ENCODE data around the gene ATG12.
A peak's percentile ranks its signal among the peaks of the same experiment; 100 is the strongest.
"Not testable (repeated sequence)": the region's sequence is repeated elsewhere in the genome, so short reads cannot be mapped to it uniquely, and the experiment has no call there.

Gene ATG12

DNA sequence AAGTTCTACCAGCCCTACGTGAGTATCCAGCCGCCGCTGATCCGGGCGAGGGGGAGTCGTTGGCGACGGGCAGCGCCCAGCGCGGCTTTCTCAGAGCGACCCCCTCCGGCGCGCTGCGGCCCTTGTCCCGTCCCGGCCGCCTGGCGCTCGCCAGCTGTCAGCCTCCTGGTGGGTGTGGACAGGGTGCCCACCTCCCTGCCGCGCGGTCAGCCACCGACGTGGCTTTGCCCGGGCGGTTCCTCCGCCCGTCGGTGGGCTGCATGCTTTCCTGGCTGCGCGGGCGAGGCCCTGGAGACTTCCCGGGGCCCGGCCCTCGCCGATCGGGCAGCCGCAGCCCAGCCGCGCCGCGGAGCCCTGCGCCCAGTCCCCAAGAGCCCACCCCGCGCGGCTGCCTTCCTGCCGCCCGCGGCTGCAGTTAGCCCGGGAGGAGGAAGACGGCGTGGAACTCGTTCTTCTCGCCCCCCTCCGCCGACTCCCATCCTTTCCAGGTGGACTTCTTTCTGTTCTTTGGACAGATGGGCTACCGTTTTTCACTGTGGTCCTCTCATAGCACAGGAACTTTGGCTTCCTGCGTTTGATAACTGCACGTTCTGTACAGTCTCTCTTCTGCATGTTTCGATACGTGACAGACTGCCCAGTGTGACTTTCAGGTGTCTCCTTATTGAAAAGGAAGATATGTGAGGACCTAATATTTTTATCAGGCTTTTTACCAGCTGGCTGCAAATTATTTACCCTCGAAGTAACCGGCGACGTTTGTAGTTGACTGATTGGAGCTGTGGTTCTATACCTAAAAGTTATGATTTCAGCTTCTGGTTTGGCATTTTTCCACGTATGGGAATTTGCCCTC, 947 bp upstream of the ATG12 start:
- DNase-seq (ENCODE audit: low spot score): peak; percentile 67

DNA sequence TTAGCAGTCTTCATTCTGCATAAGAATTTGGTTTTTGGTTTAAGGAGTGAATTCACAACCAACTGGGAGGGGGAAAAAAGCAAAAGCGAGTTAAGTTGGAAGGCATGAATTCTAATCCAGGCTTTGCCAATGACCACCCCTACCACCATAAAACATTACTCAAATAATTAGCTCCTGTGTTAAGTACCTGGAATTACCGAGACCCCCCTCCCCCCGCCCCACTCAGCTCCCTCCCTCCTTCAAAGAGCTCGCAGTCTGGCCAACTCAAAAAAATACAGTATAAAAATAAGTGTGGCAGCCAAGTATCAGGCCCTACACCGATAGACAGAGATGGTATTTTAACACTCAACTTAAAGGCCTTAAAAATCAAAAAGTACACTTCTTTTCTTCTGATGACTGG, 492 bp downstream of the ATG12 start:
- no peak for DNase-seq (ENCODE audit: low spot score)

DNA sequence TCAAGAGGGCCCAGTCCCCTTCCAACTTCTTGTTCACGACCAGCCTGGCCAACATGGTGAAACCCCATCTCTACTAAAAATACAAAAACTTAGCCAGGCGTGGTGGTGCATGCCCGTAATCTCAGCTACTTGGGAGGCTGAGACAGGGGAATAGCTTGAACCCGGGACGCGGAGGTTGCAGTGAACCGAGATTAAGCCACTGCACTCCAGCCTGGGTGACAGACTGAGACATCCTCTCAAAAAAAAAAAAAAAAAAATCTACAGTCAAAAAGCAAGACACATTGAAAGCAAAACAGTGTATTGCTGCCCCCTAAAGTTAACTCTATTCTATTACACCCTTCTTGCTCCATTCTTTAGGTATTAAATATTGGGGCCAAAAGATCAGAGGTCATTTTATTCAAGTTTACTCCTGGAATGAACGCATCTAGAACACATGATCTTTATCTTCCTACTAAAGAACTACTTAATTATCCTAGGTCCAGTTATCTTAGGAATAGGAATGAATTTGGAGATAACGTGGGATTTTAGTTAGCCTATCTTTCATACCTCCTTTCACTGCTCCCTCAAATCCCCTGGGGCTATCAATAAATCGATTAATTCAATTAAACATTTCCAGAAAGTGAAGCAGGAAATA, 2.4 kb downstream of the ATG12 start:
- DNase-seq (ENCODE audit: low spot score): peak; percentile 39

DNA sequence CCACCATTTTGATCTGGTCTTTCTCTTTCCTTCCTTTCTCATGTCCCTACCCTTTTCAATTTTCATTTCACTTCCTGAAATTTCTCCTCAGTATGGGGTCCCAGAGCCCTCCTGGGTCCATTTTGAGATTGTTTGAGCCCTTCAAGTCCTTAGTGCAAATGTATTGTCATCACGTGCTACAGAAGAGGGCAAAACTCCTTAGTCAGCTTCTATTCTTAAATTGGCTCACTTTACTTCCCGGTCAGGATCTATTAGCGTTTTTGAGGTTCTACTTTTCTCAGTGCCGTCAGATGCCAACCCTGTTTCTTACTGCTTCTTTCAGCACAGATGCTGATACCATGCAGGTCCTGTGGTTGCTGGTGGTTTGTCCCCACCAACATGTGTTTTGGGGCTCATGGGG, 5.9 kb downstream of the ATG12 start:
- DNase-seq (ENCODE audit: low spot score): no peak

DNA sequence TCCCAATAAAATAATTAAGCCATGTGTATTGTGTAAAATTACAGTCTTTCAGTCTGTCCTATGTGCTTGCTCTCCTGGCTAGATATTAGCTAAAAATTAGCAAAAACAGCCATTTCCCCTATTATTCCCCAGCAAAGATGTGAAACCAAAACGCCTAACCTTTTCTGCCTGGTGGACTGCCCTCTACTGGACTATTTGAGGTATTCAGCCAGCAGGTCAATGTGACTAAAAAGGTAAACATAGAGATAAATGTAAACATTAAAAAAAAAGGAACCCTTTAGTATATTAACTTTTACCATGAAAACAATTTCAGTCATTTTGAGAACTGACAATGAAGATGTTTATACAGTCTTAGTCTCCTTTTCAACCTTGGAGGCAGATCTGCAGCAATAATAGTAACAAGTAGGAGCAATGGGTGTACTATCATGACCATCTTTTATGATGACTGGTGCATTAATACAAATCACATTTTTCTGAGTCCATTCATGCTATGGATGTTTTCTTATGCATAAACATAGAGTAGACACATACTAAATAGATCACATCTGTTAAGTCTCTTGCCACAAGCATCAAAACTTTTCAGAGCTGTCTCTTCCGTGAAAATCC, 10.1 kb downstream of the ATG12 start:
- peak; percentile 27 for DNase-seq (ENCODE audit: low spot score)

DNA sequence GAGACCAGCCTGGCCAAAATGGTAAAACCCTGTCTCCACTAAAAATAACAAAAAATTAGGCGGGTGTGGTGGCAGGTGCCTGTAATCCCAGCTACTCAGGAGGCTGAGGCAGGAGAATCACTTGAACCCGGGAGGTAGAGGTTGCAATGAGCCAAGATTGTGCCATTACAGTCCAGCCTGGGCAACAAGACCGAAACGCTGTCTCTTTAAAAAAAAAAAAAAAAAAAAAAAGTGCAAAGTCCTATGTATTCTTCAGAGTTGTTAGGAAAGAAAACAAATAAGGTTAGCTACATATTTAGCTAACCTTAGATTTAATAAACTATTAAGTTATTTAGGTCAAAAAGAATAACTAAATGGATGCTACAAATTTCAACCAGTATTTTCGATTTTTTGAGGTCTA, 11.5 kb downstream of the ATG12 start:
- no peak for DNase-seq (ENCODE audit: low spot score)

DNA sequence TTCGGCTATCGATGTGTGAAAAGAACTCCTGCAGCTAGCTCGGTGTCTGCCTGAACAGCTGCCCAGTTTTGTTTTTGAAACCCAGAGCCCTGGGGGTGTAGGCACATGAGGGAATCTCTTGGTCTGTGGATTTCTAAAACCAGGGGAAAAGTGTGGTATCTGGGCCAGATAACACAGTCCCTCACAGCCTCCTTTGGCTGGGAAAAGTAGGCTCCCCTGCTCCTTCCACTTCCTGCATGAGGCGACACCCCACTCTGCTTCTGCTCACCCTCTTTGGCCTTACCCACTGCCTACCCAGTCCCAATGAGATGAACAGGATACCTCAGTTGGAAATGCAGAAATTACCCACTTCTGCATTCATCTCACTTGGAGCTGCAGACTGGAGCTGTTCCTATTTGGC, 15.4 kb downstream of the ATG12 start:
- DNase-seq (ENCODE audit: low spot score): no peak

DNA sequence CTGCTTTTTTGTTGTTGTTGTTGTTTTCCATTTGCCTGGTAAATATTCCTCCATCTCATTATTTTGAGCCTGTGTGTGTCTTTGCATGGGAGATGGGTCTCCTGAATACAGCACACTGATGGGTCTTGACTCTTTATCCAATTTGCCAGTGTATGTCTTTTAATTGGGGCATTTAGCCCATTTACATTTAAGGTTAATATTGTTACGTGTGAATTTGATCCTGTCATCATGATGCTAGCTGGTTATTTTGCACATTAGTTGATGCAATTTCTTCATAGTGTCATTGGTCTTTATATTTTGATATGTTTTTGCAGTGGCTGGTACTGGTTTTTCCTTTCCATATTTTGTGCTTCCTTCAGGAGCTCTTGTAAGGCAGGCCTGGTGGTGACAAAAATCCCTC, 16.4 kb downstream of the ATG12 start:
- DNase-seq (ENCODE audit: low spot score): not testable (repeated sequence)

DNA sequence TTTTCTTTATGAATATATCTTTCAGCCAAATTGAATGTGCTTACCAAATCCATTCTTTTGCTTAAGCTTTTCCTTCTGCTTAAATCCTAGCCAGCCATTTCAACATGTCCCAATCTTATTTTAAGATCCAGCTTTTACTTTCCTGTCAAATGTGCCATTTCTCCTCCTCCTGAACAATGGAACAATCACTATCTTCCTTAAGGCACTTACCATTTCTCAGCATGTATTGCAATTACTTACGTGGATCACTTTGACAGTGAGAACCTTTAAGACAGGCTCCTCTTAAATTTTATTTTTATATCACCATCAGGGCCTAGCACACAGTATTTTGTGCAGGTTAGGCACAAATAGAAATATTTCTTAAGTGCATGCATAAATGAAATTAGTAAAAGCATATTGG, 20.5 kb downstream of the ATG12 start:
- DNase-seq (ENCODE audit: low spot score): no peak

DNA sequence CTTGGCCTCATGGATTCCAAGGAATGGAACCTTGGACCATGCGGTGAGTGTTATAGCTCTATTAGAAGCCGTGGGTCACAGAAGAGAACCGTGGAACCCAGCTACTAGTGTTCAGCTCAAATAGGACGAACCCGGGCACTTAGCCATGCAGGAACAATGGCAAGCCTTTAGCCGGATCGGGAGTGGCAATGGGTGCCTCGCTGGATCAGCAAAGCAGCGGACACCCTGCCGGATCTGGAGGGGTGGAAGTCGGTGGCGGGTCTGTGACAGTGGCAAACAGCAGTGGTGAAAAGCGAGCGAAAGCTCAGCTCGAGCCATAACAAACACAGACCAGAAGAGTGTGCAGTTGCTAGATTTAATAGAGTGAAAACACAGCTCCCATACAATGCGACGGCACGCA, 22.5 kb downstream of the ATG12 start:
- DNase-seq (ENCODE audit: low spot score): no peak

DNA sequence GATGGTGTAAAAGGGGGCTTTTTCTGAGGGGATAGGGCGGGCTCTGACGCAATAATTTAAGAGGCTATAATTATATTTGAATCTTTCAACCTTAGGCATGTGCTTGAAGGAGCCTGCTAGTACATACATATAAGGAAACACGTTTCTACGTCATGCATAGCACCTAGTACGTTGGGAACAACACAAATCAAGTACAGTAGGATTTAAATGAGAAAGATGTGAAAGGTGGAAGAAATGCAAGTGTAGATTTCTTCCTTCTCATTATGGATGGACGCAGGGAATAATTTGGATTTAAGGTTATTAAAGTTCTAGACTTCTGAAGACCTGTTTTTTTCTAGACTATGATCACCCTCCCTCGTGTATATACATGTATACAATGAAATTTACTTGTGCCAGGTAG, 24.0 kb downstream of the ATG12 start:
- DNase-seq (ENCODE audit: low spot score): no peak

DNA sequence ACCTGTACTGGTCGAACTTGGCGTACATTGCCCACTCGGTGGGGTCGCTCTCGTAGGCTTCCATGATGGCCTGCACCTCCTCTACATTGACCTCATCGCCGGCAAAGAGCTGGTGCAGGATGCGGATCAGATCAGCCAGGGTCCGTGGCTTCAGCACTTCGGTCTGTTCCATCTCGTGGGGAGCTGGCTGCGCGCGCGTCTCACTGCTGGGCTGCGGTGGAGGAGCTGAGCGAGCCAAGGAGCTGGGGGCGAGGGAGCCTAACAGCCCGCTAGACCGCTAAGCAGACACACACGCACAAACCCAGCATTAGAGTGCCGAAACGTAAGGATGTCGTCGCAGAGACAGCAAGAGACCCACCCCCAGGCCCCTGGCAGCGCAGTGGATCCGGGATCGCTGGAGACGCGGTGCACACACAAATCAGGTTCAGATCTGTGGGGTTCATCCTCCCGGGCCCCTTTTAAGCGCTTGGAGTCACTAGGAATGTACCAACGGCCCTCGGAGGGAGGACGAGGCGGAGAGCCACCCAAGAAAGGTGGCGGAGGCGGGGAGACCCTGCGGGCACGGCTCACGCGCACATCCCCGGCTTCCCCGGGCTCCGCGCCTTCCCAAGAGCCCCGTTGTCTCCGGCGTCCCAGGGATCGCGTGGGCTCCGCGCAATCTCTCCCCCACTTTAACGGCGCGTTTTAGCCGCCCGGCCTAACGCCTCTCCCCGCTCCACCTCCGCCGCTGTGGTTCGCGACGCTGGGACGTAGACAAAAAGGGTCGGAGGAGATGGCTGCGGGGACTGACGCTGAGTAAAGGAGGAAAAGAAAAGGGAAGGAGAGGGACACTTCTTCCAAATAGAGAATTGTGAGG, 24.9 kb downstream of the ATG12 start, which contains the start of gene CDO1:
Gene CDO1, minus strand, starts transcription at position 434 of the 856 bp plus-strand sequence. Its CDS starts 262 bp downstream, at position 172.
- peak; percentile 29 for DNase-seq (ENCODE audit: low spot score)

DNA sequence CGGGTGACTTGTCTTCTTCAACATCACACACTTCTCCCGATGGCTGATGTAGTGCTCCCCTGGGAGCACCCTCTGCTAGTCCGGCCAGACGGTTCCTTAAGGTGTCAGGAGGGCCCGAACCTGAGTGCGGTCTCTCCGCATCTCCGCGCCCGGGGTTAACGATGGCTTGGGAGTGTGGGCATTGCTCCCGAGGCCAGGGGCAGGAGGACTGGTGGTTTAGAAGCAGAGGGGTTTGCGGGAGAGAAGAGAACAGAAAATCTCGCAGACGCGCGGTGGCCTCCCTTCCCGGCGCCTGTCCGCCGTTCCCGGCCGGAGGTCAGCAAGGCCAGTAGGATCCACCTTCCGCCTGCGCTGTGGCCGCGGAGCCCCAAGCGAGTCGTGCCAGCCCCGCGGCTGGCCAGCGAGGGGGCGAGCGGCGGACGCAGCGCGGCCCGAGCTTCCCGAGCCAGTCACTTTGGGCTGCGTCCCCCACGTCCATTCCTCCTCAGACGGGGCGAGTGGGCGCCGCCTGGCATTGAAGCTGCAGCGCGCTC, 25.6 kb downstream of the ATG12 start:
- peak; percentile 6 for DNase-seq (ENCODE audit: low spot score)

DNA sequence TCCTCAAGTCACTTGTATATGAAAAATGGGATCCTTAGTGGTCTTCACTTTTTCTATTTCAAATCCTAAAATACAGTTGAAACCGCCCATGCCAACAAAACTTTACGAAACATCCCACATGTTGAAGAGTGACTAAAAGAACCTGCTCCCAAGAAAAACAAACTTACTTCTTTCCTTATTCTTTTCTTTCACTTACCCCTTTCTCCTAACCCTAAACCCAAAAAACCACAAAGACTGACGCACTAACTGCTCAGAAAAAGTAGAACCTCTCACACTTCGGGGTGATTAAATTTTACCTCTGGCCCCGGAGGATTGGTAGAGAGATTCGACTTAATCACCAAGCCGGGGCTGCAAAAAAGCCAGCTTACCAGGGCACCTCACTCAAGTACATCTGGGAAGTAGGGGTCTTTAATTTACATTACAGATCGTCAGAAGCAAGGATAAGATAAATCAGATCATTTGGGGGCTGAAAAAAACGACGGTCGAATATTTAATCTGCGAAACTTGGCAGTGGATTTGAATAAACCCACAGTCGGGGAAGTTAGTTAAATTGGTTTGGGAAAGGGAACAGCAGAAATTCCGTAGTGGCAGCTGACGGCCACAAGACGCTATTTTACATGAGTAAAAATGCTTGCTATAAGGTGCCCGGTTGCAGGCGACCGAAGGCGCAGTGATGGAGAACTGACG, 26.2 kb downstream of the ATG12 start:
- DNase-seq (ENCODE audit: low spot score): no peak

DNA sequence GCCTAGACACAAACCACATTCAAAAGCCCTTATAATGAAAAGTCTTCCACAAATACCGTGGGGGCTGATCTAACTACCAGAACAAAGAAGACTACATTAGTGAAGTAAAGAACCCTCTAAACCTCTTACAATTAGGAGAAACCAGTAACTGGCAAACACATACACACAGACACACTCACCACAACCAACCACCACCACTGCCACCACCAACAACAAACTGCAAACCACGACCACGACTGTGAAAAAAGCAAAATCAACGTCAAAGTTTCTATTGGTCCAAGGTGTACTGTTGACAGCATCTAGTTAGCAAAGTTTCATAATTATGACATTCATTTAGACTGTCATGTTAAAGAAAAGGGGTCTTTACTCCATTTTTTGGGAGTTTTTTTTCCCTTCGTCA, 27.6 kb downstream of the ATG12 start:
- no peak for DNase-seq (ENCODE audit: low spot score)

DNA sequence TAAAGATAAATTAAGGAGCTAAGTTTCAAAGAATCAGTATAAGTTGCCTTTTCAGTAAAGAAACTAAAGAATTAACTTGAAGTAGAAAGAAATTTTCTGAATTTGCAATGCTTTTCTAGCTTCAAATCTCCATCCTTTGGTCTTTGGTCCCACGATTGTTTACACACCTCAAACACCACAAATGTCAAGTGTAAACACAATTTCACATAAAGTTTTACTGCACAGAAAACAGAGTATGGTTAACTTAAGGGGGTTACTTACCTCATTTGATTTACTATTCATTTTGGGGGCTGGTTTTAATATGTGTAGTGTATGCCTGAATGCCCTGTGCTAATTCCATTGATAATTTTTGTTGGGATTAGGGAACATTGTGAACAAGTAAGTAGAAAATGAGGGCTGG, 29.0 kb downstream of the ATG12 start:
- no peak for DNase-seq (ENCODE audit: low spot score)

DNA sequence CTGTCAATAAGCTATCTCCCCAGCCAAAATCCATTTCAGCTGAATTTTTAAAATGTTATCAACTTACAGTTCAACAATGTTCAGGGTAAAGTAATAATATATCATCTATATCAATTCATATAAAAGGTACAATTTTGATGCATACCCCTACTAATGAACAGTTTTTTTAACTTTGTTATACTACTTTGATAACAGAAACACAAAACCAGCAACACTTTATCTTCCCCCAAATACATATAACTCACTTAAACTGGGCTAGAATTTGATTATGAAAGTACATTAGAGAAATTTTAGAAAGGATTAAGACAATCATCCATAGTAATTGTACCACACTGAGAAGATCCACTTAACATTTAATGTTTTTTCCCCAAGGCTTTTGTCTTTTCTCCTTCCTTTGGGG, 30.0 kb downstream of the ATG12 start:
- DNase-seq (ENCODE audit: low spot score): no peak

DNA sequence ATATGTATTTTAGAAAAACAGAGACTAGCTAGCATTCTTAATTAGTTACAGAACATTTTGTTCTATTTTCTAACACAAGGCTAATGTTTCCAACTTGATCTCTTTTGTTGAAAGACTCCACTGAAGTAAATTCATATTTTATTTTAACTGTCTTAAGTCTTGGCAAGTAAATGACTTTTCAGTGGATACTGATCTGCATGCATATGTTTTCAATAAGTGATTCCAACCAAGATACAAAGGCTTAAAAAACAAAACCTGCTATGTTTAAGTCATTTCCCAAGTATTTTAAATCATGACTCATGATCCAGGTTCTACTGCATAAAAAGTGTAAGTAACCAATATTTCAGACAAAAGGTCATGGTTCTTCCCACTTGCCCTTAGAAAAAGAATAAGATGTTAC, 30.6 kb downstream of the ATG12 start:
- DNase-seq (ENCODE audit: low spot score): no peak

DNA sequence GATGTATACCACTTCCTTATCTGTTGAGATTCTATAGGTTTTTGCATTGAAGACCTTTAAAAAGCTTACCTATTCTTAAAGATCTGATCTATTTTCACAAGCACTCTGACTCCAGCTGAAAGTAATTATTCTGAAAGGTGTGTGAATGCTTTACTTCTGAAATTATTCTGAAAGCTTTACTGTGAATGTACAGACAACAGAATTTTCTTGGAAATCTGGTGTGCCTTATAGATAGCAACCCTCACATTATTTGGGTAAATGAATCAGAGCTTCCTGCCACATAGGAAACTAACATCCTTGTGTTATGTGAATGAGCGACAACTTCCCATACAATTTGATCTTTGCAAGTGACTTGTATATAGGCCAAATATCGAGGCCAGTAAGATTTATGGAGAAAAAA, 31.4 kb downstream of the ATG12 start:
- no peak for DNase-seq (ENCODE audit: low spot score)

DNA sequence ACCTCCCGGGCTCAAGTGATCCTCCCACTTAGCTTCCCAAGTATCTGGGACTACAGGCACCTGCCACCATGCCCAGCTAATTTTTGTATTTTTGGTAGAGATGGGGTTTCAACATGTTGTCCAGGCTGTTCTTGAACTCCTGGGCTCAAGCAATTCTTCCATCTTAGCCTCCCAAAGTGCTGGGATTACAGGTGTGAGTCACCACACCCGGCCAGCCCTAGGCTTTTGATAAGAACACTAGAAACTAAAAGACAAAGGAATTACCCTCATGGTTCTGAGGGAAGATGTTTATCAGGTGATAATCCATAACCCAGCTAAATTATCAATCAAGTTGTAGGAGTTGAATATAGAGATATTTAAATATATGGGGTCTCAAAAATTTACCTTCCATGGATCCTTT, 33.3 kb downstream of the ATG12 start:
- not testable (repeated sequence) for DNase-seq (ENCODE audit: low spot score)

DNA sequence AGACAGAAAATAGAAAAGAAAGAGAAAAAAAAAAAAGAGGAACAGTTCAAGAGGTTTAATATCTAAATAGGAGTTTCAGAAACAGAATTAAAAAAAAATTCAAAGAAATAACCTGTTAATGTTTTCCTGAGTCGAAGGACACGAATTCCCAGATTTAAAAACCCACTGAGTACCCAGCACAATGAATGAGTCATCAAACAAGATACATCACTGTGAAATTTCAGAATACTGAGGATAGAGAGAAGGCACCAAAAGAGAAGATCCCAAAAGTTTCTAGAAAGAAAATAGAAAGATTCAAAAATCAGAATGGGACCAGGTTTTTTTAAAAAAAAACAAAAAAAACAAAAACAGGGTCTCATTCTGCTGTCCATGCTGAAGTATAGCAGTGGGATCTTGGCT, 33.7 kb downstream of the ATG12 start:
- DNase-seq (ENCODE audit: low spot score): no peak

Data from HuH-7 (cell line).